ENCODE measurements around the gene NFIA. TPM values are rescaled to one million over a fixed set of nuclear protein-coding genes. Genes with fewer than 3 reads are reported as not detected.
A peak's percentile ranks its signal among the peaks of the same experiment; 100 is the strongest.

NFIA gene
- total RNA-seq, 2 experiments from 2014 or later = 4.2 to 5.7 TPM

DNA sequence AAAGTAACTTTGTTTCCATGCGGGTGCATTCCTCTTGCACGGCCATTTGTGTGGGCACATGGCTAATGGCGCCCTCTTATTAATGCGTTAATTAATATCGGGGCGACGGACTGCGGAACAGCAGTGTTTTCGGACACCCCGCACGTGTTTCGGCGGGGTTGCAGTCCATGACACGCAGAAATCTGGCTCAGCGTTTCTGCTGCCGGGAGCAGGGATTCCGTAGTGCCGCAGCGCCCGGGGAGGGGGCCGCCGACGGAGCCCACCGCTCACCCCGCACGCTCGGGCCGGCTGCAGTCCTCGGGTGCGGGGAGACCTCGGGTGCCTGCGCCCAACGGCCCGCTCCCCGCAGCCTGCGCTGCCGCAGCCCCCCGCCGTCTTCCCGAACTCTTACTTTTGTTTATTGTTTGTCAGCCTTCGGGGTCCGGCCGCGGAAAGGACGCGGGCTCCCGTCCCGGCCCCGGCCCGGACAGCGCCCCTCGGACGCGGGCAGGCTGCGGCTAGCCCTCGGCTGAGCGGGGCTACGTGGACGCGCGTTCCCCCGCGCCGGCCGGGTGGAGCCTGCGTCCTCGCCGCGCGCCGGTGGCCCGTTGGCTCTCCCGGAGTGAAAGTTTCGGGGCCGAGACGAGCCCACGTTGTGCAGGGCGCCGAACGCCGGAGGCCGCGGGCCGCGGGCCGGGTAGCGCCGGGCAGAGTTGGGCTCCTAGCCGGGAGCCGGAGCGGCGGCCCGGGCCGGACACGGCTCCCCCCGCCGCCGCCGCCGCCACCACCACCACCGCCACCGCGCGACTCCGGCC is 849 bp downstream of the NFIA start:
- POLR2A ChIA-PET = no interaction called here
- ATAC-seq (ENCODE audit: low read depth) = peak; percentile 35
- no peak overlapping the region for H3K27ac Mint-ChIP-seq
- peaks cover 63% of the 10 kb centered on the region for H3K27me3 Mint-ChIP-seq
- H3K9me3 Mint-ChIP-seq = no peaks in the 10 kb centered on the region
- peaks cover 30% of the 10 kb centered on the region for H3K4me1 Mint-ChIP-seq
- H3K4me3 Mint-ChIP-seq = peak overlapping the region; percentile 92
- peak; percentile 51 for DNase-seq
- H3K36me3 Mint-ChIP-seq = peaks cover 4% of the 10 kb centered on the region

DNA sequence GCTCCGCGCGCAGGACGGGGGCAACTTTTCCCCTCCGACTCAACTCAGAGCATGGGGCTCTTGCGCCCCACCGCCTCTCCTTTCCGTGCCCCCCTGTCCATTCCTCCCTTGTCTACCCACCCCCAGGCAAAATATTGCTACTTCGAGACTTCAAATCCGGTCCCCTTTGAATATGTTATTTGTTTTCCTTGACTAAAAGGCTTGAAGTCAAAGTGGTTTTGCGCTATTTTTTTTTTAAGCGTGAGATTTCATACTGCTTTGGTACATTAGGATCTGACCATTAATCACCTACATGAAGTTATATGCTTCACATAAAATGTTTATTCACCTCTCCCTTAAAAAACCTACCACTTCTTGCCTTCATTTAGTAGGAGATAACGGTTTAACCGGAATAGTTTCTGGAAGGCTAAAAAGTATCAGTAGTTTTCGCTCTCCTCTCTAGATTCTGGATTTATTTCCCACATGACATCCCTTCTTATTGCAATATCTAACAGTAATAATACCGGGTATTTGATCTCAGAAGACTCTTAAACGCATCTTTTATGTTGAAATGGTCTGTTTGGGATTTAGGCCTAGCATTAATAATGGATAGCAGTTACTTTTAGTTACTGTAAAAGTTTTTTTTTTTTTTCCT is 1.6 kb downstream of the NFIA start:
- Mint-ChIP-seq H3K4me1 (peaks cover 22% of the 10 kb centered on the region), H3K9me3 (no peaks in the 10 kb centered on the region), H3K4me3 (peak overlapping the region; percentile 85), H3K27me3 (peaks cover 58% of the 10 kb centered on the region), H3K36me3 (peaks cover 4% of the 10 kb centered on the region), H3K27ac (peak overlapping the region; percentile 66)
- POLR2A ChIA-PET = no interaction called here
- ATAC-seq (ENCODE audit: low read depth) = no peak
- DNase-seq = no peak

DNA sequence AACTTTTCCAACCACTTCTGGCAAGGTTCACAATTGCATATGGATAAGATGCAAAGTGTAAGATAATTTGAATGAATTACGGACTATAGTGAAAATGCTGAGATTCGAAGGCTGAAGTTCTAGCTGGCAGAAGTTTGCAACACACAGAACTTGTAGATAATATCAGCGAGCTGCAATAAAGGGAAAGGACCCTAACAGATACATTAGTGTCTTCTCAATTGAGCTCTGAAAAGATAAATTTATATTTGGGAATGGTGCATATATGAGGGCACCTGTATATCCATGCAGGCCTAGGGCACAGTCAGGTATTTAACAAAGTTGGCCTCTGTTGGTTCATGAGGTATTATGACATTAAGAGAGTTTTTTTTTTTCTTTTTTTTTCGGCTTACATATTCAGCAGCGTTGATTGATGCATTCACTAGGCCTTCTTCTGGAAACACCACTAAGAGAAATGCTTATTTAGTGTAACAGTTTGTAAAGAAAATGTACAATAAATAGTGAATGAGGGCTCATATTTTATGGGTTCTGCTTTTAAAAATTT is 2.2 kb downstream of the NFIA start:
- H3K27ac Mint-ChIP-seq = no peak overlapping the region
- DNase-seq = no peak
- peaks cover 18% of the 10 kb centered on the region for H3K4me1 Mint-ChIP-seq
- ATAC-seq (ENCODE audit: low read depth) = no peak
- POLR2A ChIA-PET = no interaction called here
- H3K36me3 Mint-ChIP-seq = peaks cover 4% of the 10 kb centered on the region
- H3K27me3 Mint-ChIP-seq = peaks cover 53% of the 10 kb centered on the region
- peak overlapping the region; percentile 85 for H3K4me3 Mint-ChIP-seq
- H3K9me3 Mint-ChIP-seq = no peaks in the 10 kb centered on the region

DNA sequence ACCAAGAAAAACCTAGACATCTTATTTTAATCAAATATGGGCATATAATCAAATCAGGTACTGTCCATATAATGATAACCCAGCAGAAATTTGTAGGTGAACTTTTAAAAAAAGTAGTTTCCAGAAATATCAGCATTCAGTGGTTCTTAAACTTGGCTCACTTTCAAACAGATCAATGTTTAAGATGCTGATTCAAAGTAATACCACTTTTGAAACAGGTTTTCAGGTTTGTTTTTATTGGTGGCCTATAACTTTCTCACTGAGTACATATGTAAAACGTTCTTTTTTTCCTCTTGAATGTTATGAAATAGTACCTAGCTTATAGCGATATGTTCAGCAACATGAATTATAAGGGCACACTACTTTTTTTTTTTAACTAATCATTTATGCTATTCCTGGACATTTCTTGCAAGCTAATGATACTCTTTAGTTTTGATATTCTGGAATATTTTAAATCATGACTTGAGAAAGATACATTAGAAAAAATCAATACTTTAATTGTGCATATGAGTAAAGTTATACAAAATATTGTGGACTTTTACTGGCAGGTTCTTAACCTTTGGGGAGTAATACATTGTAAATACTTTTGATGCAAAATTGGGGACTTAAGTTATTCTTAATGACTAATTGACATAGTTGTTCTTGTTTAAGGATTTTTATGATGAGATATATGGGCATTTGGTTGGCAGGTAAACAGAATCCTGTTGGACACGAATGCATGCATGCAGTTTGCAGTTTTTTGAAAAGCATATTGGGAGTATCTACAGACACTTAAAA is 3.0 kb downstream of the NFIA start:
- ATAC-seq (ENCODE audit: low read depth) (no peak), DNase-seq (no peak)
- H3K4me3 Mint-ChIP-seq = no peak overlapping the region
- peaks cover 4% of the 10 kb centered on the region for H3K36me3 Mint-ChIP-seq
- POLR2A ChIA-PET = no interaction called here
- no peak overlapping the region for H3K27ac Mint-ChIP-seq
- peaks cover 44% of the 10 kb centered on the region for H3K27me3 Mint-ChIP-seq
- H3K4me1 Mint-ChIP-seq = peaks cover 12% of the 10 kb centered on the region
- H3K9me3 Mint-ChIP-seq = no peaks in the 10 kb centered on the region

DNA sequence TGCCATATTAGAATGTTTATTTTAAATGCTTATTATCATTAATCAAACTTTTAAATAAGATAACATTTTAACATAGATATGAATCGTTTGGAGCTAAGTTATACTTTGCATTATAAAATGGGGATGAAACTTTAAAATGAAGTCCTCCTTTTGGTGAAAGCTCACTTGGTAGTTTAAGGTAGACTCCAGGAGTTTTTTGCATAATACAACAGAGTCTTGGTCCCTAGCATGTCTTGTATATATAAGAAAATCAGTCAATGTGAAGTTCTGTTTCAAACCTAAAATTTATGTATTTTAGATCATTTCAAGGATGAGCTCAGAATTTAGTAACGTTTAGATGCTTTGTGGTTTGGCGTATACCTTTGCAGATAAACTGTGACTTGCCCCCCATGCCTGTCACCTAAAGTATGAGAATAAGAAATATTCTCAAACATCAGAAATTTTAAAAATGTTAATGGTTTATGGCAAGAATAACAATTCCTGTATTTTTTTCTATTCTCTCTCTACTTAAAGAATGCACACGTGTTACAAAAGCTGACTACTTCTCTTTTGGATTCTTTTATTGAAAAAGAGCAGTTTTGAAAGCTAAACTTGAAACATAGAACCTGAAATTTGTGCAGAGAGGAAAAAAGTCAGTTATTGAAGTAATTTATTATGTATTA is 3.8 kb downstream of the NFIA start:
- no peaks in the 10 kb centered on the region for H3K9me3 Mint-ChIP-seq
- DNase-seq (no peak), ATAC-seq (ENCODE audit: low read depth) (no peak)
- H3K27me3 Mint-ChIP-seq = peaks cover 38% of the 10 kb centered on the region
- H3K4me3 Mint-ChIP-seq = no peak overlapping the region
- peaks cover 4% of the 10 kb centered on the region for H3K36me3 Mint-ChIP-seq
- POLR2A ChIA-PET = no interaction called here
- H3K4me1 Mint-ChIP-seq = peaks cover 6% of the 10 kb centered on the region
- no peak overlapping the region for H3K27ac Mint-ChIP-seq

DNA sequence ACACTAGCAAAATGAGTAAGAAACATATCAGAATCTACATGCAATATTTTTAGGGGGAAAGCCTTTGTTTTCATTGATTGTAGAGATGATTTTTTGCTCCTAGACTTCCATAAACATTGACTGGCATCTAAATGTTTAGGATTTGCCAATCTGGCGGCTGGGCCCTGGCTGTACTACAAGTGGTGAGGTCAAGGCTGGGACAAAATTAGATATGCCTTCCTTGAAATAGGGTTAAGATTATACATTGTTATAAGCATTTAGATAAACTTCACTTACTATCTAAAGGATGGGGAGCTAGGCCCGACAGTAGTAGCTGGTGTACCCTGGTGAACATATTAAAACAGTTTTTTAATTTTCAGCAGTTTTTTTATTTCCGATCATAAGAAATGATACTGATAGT is 5.2 kb downstream of the NFIA start:
- H3K9me3 Mint-ChIP-seq = no peaks in the 10 kb centered on the region
- H3K4me1 Mint-ChIP-seq = peaks cover 5% of the 10 kb centered on the region
- no peak for DNase-seq
- peaks cover 29% of the 10 kb centered on the region for H3K27me3 Mint-ChIP-seq
- no peak overlapping the region for H3K4me3 Mint-ChIP-seq
- no peak for ATAC-seq (ENCODE audit: low read depth)
- peaks cover 3% of the 10 kb centered on the region for H3K36me3 Mint-ChIP-seq
- POLR2A ChIA-PET = no interaction called here
- no peak overlapping the region for H3K27ac Mint-ChIP-seq

DNA sequence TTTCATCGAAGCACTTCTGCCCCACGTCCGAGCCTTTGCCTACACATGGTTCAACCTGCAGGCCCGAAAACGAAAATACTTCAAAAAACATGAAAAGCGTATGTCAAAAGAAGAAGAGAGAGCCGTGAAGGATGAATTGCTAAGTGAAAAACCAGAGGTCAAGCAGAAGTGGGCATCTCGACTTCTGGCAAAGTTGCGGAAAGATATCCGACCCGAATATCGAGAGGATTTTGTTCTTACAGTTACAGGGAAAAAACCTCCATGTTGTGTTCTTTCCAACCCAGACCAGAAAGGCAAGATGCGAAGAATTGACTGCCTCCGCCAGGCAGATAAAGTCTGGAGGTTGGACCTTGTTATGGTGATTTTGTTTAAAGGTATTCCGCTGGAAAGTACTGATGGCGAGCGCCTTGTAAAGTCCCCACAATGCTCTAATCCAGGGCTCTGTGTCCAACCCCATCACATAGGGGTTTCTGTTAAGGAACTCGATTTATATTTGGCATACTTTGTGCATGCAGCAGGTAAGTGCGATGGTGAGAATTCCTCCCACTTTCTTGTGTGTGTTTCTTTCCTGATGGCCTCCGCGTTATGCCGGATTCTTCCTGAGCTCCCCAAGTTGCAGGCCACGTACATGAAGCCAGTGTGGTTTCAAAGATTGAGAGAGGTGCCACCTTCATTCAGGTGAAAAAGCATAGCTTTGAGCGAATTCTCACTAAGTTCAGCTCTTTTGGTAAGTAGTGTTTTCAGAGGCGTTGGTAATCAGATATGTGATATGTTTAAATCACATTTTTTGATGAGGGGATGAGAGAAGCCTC is 6.0 kb downstream of the NFIA start:
- POLR2A ChIA-PET = no interaction called here
- no peak for ATAC-seq (ENCODE audit: low read depth)

DNA sequence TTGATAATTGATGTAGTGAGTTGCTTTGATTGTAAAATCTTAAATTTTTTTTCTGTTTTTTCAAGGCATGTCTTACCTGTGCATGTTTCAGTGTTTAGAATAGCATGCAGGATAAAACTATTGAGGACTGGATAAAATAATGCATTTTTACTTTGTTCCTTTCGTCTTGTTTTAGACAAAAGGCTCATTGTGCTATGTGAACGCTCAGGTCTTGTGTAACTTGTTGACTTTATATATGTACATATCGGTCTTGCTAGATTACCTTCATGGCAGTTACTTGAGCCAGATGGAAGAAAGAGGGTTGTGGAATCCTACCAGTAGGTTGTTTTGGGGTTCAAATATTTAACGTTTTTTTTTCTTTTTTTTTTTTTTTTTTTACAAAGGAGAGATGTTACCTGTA is 7.0 kb downstream of the NFIA start:
- Mint-ChIP-seq H3K4me1 (no peaks in the 10 kb centered on the region), H3K9me3 (no peaks in the 10 kb centered on the region), H3K36me3 (no peaks in the 10 kb centered on the region), H3K27me3 (peaks cover 23% of the 10 kb centered on the region), H3K4me3 (no peak overlapping the region), H3K27ac (no peak overlapping the region)
- POLR2A ChIA-PET = no interaction called here
- no peak for ATAC-seq (ENCODE audit: low read depth)
- DNase-seq = no peak

More for the DNA sequence above, 6.0 kb downstream of the NFIA start:
- Mint-ChIP-seq H3K4me3 (no peak overlapping the region), H3K27ac (no peak overlapping the region), H3K27me3 (peaks cover 28% of the 10 kb centered on the region), H3K9me3 (no peaks in the 10 kb centered on the region), H3K4me1 (peaks cover 5% of the 10 kb centered on the region), H3K36me3 (peaks cover 2% of the 10 kb centered on the region)
- no peak for DNase-seq

DNA sequence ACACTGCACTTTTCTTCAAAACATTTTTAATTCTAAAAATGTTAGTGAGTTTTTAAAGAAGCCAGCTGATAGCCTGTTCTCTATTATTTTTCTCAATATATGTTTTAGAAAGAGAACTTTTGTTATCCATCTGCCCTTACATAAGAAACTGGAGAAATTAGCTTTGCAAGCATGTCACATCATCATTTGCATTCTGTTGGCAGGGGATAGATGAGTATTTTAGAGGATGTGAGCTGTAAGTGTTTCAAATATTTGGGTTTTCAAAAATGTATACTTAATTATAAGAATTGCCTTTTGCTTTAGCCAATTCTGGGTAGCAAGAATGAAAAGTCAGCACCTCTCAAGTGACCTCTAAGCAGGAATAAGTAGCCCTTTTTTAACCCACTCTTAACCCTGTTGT is 7.4 kb downstream of the NFIA start:
- POLR2A ChIA-PET = no interaction called here
- Mint-ChIP-seq H3K4me1 (no peaks in the 10 kb centered on the region), H3K27ac (no peak overlapping the region), H3K4me3 (no peak overlapping the region), H3K9me3 (no peaks in the 10 kb centered on the region), H3K27me3 (peaks cover 21% of the 10 kb centered on the region), H3K36me3 (no peaks in the 10 kb centered on the region)
- no peak for DNase-seq
- ATAC-seq (ENCODE audit: low read depth) = no peak

DNA sequence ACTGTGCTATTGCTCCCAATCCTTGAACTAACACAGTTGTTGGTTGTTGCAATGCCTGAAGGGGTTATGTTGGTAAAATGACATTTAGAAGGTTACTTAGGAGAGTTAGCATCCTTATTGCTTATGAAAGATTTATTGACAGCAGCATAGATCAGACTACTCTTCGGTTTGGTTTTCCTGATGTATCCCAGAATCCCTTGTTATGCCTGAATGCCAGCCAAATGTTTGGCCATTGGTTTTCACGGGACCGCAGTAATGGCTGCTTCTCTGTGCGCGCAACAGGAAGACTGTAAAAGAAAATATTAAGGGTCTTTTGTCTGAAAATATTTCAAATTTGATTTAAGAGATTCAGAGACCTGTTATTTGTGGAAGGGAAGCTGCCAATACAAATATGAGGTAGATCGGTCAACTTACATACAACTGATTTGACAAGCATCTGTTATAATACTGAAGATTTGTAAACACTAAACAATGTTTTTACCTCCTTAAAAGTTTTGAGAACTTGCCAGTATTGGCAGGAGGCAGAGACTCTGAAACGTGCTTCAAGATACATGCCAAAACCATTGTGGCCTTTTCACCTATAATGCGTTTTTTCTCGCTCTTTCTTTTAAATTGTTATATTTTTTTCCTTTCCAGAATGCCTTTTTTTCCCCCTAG is 8.3 kb downstream of the NFIA start:
- Mint-ChIP-seq H3K36me3 (no peaks in the 10 kb centered on the region), H3K4me3 (no peak overlapping the region), H3K27ac (no peak overlapping the region), H3K9me3 (no peaks in the 10 kb centered on the region), H3K4me1 (no peaks in the 10 kb centered on the region), H3K27me3 (peaks cover 14% of the 10 kb centered on the region)
- POLR2A ChIA-PET = no interaction called here
- DNase-seq = no peak
- no peak for ATAC-seq (ENCODE audit: low read depth)

DNA sequence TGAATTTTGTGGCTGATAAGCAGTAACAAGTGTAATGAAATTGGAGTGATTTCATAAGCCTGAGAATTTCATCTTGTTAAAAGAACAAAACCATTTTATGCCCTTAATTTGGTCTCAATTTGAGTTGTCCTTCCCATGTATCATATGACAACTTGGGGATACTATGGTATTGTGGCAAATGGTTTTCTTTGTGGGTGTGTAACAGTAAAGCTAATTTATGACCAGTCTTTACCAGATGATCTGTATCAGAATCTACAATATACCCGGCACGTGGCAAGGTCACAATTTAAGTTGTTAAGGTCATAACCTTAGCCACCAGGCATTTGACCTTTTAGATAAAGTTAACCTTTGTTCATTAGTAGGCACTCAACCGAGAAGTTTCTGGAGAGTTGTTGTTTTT is 9.1 kb downstream of the NFIA start:
- ATAC-seq (ENCODE audit: low read depth) (no peak), DNase-seq (no peak)
- POLR2A ChIA-PET = no interaction called here
- Mint-ChIP-seq H3K36me3 (no peaks in the 10 kb centered on the region), H3K27me3 (peaks cover 7% of the 10 kb centered on the region), H3K9me3 (no peaks in the 10 kb centered on the region), H3K27ac (no peak overlapping the region), H3K4me1 (no peaks in the 10 kb centered on the region), H3K4me3 (no peak overlapping the region)

DNA sequence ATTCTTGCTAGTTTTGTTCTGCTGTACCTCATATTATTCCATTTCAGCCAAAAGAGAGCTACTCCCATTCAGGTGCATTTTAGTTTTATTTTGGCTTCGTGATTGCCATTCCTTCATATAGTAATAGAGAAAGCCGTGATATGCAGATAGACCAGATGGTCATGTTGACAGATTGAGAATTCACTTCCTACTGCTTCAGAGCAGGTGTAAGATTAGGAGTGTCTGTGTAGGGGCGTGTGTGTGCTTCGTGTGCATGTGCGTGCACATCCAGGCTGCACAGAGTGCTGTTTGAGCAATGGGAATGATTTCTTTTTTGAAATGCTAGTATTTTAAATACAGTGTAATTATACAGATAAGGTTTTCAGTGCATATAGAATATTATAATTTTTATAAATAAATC is 10.3 kb downstream of the NFIA start:
- DNase-seq (no peak), ATAC-seq (ENCODE audit: low read depth) (no peak)
- Mint-ChIP-seq H3K9me3 (no peaks in the 10 kb centered on the region), H3K27ac (no peak overlapping the region), H3K27me3 (peaks cover 6% of the 10 kb centered on the region), H3K4me1 (no peaks in the 10 kb centered on the region), H3K4me3 (no peak overlapping the region), H3K36me3 (no peaks in the 10 kb centered on the region)
- POLR2A ChIA-PET = no interaction called here
